Measurements from ENCODE around the gene SMTNL1. TPM values are rescaled to one million over a fixed set of nuclear protein-coding genes. Genes with fewer than 3 reads are reported as not detected.

Gene SMTNL1
- total and polyA plus RNA-seq, 9 of the 15 experiments (the other 6 are each of a cell fraction or from before 2014, with no cell fraction given): not detected

- TF ChIP-seq ZNF699 (CRISPR knock-in tag; IDR thresholded peaks at IDR 0.05; ENCODE audit: insufficient replicate concordance): no peak
- no peak for TF ChIP-seq ZNF764 (CRISPR knock-in tag; IDR thresholded peaks at IDR 0.05; ENCODE audit: low read depth)
- no peak for TF ChIP-seq L3MBTL2 (IDR thresholded peaks at IDR 0.05)
- TF ChIP-seq CREM (IDR thresholded peaks at IDR 0.05; ENCODE audit: low read depth): no peak
- TF ChIP-seq RBBP5 (IDR thresholded peaks at IDR 0.05; ENCODE audit: borderline replicate concordance, insufficient read depth, low read length, poor library complexity, severe bottlenecking): no peak
- TF ChIP-seq DMBX1 (CRISPR knock-in tag; IDR thresholded peaks at IDR 0.05; ENCODE audit: borderline replicate concordance): no peak
- TF ChIP-seq, protein P1, sequence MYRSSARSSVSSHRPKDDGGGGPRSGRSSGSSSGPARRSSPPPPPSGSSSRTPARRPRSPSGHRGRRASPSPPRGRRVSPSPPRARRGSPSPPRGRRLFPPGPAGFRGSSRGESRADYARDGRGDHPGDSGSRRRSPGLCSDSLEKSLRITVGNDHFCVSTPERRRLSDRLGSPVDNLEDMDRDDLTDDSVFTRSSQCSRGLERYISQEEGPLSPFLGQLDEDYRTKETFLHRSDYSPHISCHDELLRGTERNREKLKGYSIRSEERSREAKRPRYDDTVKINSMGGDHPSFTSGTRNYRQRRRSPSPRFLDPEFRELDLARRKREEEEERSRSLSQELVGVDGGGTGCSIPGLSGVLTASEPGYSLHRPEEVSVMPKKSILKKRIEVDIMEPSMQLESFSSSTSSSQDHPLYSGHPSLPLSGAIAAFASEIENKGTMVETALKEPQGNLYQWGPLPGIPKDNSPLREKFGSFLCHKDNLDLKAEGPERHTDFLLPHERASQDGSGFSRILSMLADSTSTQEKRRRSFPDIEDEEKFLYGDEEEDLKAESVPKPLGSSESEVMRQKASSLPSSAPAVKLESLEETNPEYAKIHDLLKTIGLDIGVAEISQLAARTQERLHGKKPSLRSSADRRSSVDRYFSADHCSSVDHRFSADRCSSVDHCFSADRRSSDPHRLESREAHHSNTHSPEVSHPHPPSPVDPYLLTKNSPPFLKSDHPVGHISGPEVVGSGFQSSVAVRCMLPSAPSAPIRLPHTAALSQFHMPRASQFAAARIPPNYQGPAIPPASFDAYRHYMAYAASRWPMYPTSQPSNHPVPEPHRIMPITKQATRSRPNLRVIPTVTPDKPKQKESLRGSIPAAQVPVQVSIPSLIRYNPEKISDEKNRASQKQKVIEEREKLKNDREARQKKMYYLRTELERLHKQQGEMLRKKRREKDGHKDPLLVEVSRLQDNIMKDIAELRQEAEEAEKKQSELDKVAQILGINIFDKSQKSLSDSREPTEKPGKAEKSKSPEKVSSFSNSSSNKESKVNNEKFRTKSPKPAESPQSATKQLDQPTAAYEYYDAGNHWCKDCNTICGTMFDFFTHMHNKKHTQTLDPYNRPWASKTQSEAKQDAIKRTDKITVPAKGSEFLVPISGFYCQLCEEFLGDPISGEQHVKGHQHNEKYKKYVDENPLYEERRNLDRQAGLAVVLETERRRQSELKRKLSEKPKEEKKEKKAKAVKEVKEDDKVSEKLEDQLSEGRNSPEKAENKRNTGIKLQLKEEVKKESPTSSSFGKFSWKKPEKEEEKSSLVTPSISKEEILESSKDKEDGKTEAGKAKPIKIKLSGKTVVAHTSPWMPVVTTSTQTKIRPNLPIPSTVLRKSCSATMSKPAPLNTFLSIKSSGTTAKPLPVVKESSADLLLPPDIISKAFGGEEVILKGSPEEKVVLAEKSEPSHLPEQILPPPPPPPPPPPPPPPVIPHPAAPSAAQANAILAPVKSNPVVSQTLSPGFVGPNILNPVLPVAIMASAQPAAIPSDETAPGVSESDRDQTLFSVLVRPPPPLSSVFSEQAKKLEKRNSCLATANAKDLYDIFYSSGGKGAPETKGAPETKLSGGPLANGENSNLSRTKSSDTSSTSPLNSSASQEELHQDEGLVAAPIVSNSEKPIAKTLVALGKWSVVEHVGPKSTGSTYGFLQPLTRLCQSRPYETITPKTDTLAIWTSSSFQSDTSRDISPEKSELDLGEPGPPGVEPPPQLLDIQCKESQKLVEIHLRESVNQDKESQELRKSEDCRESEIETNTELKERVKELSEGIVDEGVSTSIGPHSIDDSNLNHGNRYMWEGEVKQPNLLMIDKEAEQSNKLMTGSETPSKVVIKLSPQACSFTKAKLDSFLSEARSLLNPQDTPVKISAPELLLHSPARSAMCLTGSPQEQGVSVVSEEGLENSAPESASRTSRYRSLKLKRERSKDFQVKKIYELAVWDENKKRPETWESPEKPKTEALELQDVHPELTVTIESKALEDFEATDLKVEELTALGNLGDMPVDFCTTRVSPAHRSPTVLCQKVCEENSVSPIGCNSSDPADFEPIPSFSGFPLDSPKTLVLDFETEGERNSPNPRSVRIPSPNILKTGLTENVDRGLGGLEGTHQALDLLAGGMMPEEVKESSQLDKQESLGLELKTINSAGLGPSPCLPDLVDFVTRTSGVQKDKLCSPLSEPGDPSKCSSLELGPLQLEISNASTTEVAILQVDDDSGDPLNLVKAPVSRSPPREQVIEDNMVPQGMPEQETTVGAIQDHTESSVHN (IDR thresholded peaks at IDR 0.05; ENCODE audit: borderline replicate concordance in 1 of 2, low read depth in 1 of 2): no peak
- TF ChIP-seq RAD21 (CRISPR knock-in tag; conservative IDR thresholded peaks at IDR 0.05 in 1 of 2, IDR thresholded peaks at IDR 0.05 in 1 of 2): no peak
Observed at GRCh38 chr11:57542582-57542981, 5.2 kb downstream of the SMTNL1 start (continued).

All from K562 (cell line).